Sigmoid colon (tissue), 4 donors: ENCODE data around the gene CES3.

Experiments used
- CTCF ChIP-seq, 4 experiments: fragments of 450-650 bp in 3 of 4; fragments of 200-600 bp in 1 of 4; IDR thresholded peaks; one replicate each; pipeline ENCODE4 v1.5.1; 2016 to 2019; ENCODE audit warnings: antibody characterized with exemption in 4 of 4, mild to moderate bottlenecking in 3 of 4, moderate library complexity in 2 of 4
- POLR2A ChIP-seq, 2 donors: fragments of 450-650 bp; IDR thresholded peaks; one replicate each; pipeline ENCODE4 v1.6.1; 2016; ENCODE audit warnings: antibody characterized with exemption in 2 of 2, mild to moderate bottlenecking in 2 of 2, moderate library complexity in 2 of 2
- POLR2AphosphoS5 ChIP-seq, 4 donors: sonication (generic); formaldehyde crosslinking; IDR thresholded peaks; one replicate each; pipeline ENCODE4 v1.6.1; 2017; ENCODE audit warnings: antibody characterized with exemption in 4 of 4

- TF ChIP-seq CTCF (IDR thresholded peaks at IDR 0.05) (no peak), POLR2AphosphoS5 (IDR thresholded peaks at IDR 0.05) (no peak), POLR2A (IDR thresholded peaks at IDR 0.05) (no peak)
Observed at GRCh38 chr16:66983033-66983432, 22.0 kb downstream of the CES3 start.
